ENCODE measurements around the gene LTBP4.

Gene LTBP4

DNA sequence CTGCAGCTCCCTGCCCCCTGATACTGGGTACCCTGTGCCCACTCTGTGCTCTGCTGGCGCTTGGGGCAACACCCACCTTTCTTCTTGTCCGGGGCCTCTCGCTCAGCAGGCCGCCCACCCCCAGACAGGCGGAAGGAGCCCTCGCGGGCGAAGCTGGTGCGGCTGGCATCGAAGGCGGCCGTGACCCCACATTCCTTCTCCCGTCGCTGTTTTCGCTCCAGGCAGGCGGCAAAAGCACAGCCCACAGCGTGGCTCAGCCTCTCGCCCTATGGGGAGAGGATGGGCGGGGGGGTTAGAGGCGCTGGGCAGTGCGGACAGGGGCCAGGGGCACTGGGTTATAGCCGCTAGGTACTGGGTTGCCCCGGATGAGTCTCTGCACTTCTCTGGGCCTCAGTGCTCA is 76.0 kb downstream of the LTBP4 start:
- Histone ChIP-seq H3K27me3 (ENCODE audit: control insufficient read depth in 2 of 2, insufficient read depth in 2 of 2, low read length in 2 of 2) (no peaks in the 10 kb centered on the region), H3K27ac (ENCODE audit: low read depth in 2 of 2, low read length in 2 of 2) (no peak overlapping the region), H3K36me3 (ENCODE audit: control insufficient read depth in 2 of 2, insufficient read depth in 2 of 2, low read length in 2 of 2) (peaks cover 22 to 30% of the 10 kb centered on the region in 2 donors), H3K4me1 (ENCODE audit: control insufficient read depth in 2 of 2, insufficient read depth in 2 of 2, low read length in 2 of 2) (no peaks in the 10 kb centered on the region), H3K9me3 (ENCODE audit: control insufficient read depth in 2 of 2, low read length in 2 of 2) (no peaks in the 10 kb centered on the region), H3K4me3 (ENCODE audit: low read length in 2 of 2) (no peak overlapping the region), H3K9ac (ENCODE audit: low read depth in 1 of 2, low read length in 2 of 2) (no peak overlapping the region)
